Stimulated activated CD4-positive, alpha-beta T cell treated with anti-CD3 and anti-CD28 coated beads, Interleukin-15, amount 100 ng/mL, for 24 hours (primary cell): ENCODE results near the gene PSPH.
"Not testable (repeated sequence)": the region's sequence is repeated elsewhere in the genome, so short reads cannot be mapped to it uniquely, and the experiment has no call there.

Experiments
- DNase-seq: peaks from one replicate; pipeline ENCODE4 v3.0.0-alpha.2; 2020

PSPH gene

GRCh38 chr7:56051339-56052191 is at the start of gene PSPH, which contains the start of gene CCT6A:
Gene PSPH (minus strand): TSS chr7:56051444. CDS start chr7:56021212, 30,232 bp downstream.
Gene CCT6A (plus strand): TSS chr7:56051765. CDS start chr7:56051849, 84 bp downstream.
- peak; percentile 97 for DNase-seq

- DNase-seq: no peak
Measured at GRCh38 chr7:56099653-56100052, 48.4 kb upstream of the PSPH start.

- DNase-seq: not testable (repeated sequence)
Measured at GRCh38 chr7:56098187-56099008, 47.2 kb upstream of the PSPH start.

DNA sequence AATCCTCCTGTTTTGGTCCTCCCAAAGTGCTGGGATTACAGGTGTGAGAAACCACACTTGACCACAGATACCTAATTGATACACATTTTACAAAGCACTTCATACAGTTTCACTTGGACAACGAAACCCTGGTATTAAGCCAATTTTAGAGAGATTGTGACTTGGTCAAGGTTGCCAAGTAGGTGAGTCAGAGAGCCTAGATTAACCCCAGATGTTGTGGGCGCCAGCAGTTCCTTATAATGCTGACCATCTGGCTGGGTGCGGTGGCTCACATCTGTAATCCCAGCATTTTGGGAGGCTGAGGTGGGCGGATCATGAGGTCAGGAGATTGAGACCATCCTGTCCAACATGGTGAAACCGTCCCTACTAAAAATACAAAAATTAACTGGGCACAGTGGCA is 46.5 kb upstream of the PSPH start:
- DNase-seq: no peak

DNA sequence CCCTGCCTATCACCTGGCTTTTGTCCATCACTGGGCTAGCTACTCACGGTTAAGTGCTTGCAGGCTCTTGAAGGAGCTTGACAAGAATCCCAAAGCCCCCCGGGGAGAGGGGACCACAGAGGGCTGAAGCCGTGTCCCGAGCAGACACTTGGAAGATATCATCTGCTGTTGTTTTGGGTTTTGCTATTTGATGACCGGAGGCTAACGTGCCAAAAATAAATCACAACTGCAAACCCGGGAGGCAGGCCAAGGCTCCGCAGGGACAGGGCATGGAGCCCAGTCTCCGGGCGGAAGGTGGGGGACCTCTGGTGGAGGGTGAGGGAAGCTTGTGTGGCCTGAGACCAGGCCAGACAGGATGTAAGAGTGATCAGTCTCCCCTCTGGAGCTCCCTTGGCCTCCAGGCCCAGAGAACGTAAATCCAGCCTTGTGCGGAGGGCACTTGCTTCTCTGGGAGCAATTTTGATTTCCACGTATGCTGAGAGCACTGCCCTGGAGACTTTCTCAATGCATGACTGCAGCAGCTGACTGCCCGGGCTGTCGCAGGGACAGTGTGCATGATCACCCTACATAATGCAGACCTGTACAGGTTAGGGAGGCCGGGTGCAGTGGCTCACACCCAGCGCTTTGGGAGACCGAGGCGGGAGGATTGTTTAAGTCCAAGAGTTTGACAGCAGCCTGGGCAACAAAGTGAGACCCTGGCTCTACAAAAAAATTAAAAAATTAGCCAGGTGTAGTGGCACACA is 41.7 kb upstream of the PSPH start, which contains the start of gene PHKG1:
PHKG1 (minus strand) TSS at position 164 of the 743 bp plus-strand sequence. CDS start 4,011 bp downstream, outside the sequence.
- no peak for DNase-seq

DNA sequence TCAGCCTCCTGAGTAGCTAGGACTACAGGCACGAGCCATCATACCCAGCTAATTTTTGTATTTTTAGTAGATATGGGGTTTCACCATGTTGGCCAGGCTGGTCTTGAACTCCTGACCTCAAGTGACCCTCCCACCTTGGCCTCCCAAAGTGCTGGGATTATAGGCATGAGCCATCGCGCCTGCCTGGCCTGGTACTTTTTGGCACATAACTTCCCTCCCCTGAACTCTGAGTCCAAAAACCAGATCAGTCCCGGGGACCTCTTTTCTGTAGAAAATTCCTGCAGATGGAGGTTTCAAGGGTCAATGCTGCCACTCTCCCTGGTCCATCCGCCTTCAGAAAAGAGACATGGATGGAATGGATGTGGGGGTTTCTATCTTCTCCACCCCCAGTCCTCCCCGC is 41.1 kb upstream of the PSPH start:
- DNase-seq: not testable (repeated sequence)

DNA sequence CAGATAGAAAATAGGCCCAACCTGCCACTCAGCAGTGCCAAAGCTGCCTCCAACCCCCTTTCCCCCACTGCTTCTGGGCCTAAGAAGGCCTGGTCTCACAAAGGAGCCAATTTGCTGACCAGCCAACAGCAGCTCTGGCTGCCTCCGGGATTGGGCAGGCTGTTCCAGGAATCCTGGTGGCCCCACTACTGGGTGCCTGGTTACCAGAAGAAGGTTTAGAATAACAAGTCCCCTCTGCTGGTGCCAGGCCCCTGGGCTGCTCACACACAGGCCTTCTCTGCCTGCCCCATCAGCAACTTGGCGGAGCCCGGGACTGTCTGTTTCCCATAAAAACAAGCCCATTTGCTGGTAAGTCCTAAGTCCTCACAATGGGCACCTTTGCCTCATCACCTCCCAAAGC is 40.3 kb upstream of the PSPH start:
- no peak for DNase-seq

GRCh38 chr7:56087445-56087844 is 36.2 kb upstream of the PSPH start:
- DNase-seq: no peak

GRCh38 chr7:56086761-56087160 is 35.5 kb upstream of the PSPH start:
- no peak for DNase-seq

DNA sequence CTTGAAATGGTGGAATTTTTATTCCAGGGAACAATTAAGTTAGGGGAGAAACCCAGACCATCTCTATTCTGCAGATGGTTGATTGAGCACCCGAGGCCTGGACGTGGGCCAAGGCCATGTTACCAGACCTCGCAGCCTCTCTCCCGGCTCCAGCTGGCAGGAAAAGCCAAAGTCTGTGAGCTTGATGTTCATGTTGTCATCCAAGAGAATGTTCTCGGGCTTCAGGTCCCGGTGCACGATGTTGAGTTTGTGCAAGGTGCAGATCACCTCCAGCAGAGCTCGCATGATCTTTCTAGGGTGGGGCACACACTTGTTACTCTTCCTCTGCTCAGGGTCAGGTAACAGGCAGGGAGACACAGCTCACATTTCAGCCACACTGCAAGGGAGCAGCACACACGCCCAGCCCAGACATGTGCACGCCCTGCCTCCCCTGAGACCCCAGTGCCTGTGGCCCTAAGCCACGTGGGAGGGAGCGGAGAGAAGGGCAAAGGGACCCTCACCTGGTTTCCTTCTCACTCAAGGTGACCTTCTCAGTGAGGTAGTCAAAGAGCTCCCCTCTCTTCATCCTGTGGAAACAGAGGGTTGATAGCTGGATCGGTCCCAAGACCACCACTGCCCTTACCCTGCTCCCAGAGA is 32.0 kb upstream of the PSPH start:
- no peak for DNase-seq

GRCh38 chr7:56081626-56082340 is 30.5 kb upstream of the PSPH start:
- no peak for DNase-seq

DNA sequence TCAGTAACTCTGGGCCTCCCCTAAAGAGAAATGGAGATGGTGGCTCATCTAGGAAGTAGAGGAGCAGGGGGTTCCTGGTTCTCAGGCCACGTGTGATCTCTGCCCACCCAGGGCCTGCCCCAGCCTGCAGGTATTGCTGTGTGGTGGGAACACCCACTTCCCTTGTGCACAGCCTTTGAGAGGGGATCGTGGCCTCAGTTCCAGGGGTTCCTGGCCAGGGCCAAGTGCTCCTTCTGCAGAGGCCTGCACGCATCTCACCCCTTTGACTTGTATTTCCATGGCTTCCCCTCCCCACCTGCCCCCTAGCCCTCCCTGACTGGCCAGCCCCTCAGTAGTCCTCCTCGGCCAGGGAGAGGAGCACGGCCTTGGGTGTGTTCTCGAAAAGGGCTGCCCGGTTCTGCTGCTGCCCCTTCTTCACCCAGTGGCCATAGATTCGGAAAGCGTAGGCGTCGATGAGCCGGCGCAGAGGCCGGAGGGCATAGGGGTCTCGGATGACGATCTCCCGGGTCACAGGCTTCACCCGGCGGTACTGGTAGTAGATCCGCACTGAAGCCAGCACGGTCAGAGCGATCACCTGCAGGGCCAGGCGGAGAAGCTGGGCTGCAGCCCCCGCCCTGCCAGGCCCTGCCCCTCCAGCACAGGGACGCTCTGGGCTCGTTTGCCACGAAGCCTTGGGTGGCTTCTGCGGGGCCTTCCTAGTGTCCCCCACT is 29.6 kb upstream of the PSPH start:
- not testable (repeated sequence) for DNase-seq

GRCh38 chr7:56079450-56080185 is 28.4 kb upstream of the PSPH start:
- no peak for DNase-seq

DNA sequence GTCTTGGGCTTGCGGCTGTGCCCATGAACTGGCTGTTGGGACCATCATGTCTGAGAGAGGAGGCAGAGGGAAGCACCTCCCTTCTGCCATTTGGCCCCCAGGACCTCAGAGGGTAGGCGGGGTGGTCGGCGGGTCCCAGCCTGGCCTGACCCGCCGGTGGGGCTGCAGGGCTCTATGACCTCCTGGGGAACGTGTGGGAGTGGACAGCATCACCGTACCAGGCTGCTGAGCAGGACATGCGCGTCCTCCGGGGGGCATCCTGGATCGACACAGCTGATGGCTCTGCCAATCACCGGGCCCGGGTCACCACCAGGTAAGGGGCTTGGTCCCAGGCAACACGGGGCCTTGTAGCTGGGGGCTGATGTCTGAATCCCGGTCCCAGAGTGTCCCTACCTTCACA is 27.0 kb upstream of the PSPH start:
- DNase-seq: no peak

GRCh38 chr7:56077681-56078080 is 26.4 kb upstream of the PSPH start:
- no peak for DNase-seq

GRCh38 chr7:56074371-56074791 is 23.1 kb upstream of the PSPH start:
- DNase-seq: peak; percentile 68

DNA sequence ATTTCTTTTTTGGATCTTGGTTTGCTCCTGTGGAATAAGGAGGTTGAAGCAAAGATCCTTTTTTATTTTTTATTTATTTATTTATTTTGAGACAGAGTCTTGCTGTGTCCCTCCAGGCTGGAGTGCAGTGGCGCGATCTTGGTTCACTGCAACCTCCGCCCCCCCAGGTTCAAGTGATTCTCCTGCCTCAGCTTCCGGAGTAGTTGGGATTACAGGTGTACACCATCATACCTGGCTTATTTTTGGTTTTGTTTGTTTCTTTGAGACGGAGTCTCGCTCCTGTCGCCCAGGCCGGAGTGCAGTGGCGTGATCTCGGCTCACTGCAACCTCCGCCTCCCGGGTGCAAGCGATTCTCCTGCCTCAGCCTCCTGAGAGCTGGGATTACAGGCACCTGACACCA is 15.1 kb upstream of the PSPH start:
- not testable (repeated sequence) for DNase-seq

DNA sequence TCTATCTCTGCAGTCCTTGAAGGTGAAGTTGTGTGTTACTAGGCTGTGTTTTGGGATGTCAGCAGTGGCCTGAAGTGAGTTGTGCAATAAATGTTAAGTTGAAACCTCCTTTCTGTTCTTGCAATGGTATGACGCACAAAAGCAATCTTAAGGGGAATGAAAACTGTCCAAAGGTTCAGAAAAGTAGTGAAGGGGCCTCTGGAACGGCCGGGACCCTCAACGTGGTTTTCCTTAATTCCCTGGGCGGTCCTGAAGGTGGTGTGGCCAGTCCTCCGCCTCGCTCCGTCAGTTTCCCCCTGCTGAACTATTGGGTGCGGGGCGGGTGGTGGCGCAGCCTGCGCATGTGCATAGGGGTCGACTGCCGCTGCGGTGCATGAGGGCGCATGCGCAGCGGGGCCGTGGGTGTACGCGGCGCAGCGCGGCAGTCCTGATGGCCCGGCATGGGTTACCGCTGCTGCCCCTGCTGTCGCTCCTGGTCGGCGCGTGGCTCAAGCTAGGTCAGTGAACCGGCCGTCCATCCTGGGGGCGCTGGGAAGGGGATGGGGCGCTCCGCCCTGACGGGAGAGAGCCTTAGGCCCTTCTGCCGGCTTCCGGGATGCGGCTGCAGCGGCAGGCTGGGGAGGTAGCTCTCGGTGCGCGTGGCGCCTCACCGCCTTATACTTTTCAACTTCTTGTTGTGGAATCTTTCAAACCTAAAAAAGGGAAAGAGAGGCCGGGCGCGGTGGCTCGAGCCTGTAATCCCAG is 12.8 kb upstream of the PSPH start, which contains the start of gene SUMF2:
SUMF2 (plus strand) TSS at position 405 of the 744 bp plus-strand sequence; CDS start at position 431, 26 bp downstream.
- DNase-seq: peak; percentile 92

- DNase-seq: no peak
Measured at GRCh38 chr7:56063500-56063881, 12.2 kb upstream of the PSPH start.
